DND-41 (cell line): ENCODE measurements around the gene ELOVL5.

ENCODE experiments used
- ATAC-seq: fragments of 200-7000 bp; cut with Tn5 transposase; 3 replicates; pipeline ENCODE4 v1.9.1; 2021; ENCODE audit warnings: low read depth; ENCODE audit not compliant: insufficient read depth
- DNase-seq: peaks from one replicate; pipeline ENCODE4 v3.0.0-alpha.2; 2020
- H2AFZ ChIP-seq: 2 replicates; pipeline ENCODE4 v1.6.0; 2012; ENCODE audit warnings: low read depth, low read length
- H3K27ac ChIP-seq: 2 replicates; pipeline ENCODE4 v1.5.1; 2012; ENCODE audit warnings: low read length, inconsistent platforms
- H3K27me3 ChIP-seq: fragments of 200-600 bp; sonication (generic); 2 replicates; pipeline ENCODE4 v1.6.0; 2012; ENCODE audit warnings: low read length, mild to moderate bottlenecking, inconsistent platforms; ENCODE audit not compliant: insufficient read depth, poor library complexity
- H3K36me3 ChIP-seq: 2 replicates; pipeline ENCODE4 v1.5.1; 2012; ENCODE audit warnings: low read length, inconsistent platforms; ENCODE audit not compliant: insufficient read depth
- H3K4me1 ChIP-seq: 2 replicates; pipeline ENCODE4 v1.5.1; 2012; ENCODE audit warnings: mild to moderate bottlenecking, low read length; ENCODE audit not compliant: insufficient read depth
- H3K4me2 ChIP-seq: 2 replicates; pipeline ENCODE4 v1.6.0; 2012; ENCODE audit warnings: mild to moderate bottlenecking, moderate library complexity, low read length, inconsistent platforms; ENCODE audit not compliant: insufficient read depth
- H3K4me3 ChIP-seq, 2 experiments: fragments of 200-600 bp in 1 of 2; shearing (Covaris generic) in 1 of 2; 2 replicates each; pipeline ENCODE4 v1.5.1; 2012 to 2016; ENCODE audit warnings: inconsistent platforms in 2 of 2, low read length in 2 of 2, mild to moderate bottlenecking in 2 of 2, low read depth in 1 of 2, moderate library complexity in 1 of 2
- H3K79me2 ChIP-seq: 2 replicates; pipeline ENCODE4 v1.6.0; 2012; ENCODE audit warnings: low read length, inconsistent platforms; ENCODE audit not compliant: insufficient read depth
- H3K9ac ChIP-seq: 2 replicates; pipeline ENCODE4 v1.6.0; 2012; ENCODE audit warnings: low read depth, mild to moderate bottlenecking, inconsistent platforms, low read length, moderate library complexity
- H3K9me3 ChIP-seq: 2 replicates; pipeline ENCODE4 v1.5.1; 2012; ENCODE audit warnings: low read length, moderate library complexity, mild to moderate bottlenecking, inconsistent platforms; ENCODE audit not compliant: insufficient read depth, severe bottlenecking
- H4K20me1 ChIP-seq: 2 replicates; pipeline ENCODE4 v1.6.0; 2012; ENCODE audit warnings: low read length; ENCODE audit not compliant: insufficient read depth
- EZH2 ChIP-seq: IDR thresholded peaks from 3 replicates; pipeline ENCODE4 v1.6.1; 2012; ENCODE audit warnings: borderline replicate concordance, low read depth, mild to moderate bottlenecking, moderate library complexity, low read length, inconsistent platforms; ENCODE audit not compliant: severe bottlenecking
- TF ChIP-seq, protein P1 (sequence below): IDR thresholded peaks from 2 replicates; pipeline ENCODE4 v1.5.1; 2012; ENCODE audit warnings: borderline replicate concordance, low read length, moderate library complexity, mild to moderate bottlenecking; ENCODE audit not compliant: poor library complexity, severe bottlenecking; ENCODE audit errors: extremely low read depth

ELOVL5 gene

GRCh38 chr6:53369051-53369450 is 20.3 kb upstream of the ELOVL5 start:
- no peaks in the 10 kb centered on the region for H4K20me1 ChIP-seq

GRCh38 chr6:53366128-53366641 is 17.4 kb upstream of the ELOVL5 start:
- H3K4me3 ChIP-seq, result no peak overlapping the region
- no peaks in the 10 kb centered on the region for H3K9me3 ChIP-seq
- no peaks in the 10 kb centered on the region for H3K27me3 ChIP-seq
- no peak overlapping the region for H3K4me2 ChIP-seq
- H3K27ac ChIP-seq, result no peak overlapping the region
- no peaks in the 10 kb centered on the region for H4K20me1 ChIP-seq
- no peak overlapping the region for H3K9ac ChIP-seq
- no peaks in the 10 kb centered on the region for H3K79me2 ChIP-seq
- H3K36me3 ChIP-seq, result no peaks in the 10 kb centered on the region
- no peak for DNase-seq
- ATAC-seq, result no peak
- peaks cover 29% of the 10 kb centered on the region for H3K4me1 ChIP-seq
- TF ChIP-seq, protein P1, sequence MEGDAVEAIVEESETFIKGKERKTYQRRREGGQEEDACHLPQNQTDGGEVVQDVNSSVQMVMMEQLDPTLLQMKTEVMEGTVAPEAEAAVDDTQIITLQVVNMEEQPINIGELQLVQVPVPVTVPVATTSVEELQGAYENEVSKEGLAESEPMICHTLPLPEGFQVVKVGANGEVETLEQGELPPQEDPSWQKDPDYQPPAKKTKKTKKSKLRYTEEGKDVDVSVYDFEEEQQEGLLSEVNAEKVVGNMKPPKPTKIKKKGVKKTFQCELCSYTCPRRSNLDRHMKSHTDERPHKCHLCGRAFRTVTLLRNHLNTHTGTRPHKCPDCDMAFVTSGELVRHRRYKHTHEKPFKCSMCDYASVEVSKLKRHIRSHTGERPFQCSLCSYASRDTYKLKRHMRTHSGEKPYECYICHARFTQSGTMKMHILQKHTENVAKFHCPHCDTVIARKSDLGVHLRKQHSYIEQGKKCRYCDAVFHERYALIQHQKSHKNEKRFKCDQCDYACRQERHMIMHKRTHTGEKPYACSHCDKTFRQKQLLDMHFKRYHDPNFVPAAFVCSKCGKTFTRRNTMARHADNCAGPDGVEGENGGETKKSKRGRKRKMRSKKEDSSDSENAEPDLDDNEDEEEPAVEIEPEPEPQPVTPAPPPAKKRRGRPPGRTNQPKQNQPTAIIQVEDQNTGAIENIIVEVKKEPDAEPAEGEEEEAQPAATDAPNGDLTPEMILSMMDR, result no peak
- no peak for TF ChIP-seq EZH2
- no peak overlapping the region for H2AFZ ChIP-seq

More at GRCh38 chr6:53369051-53369450, 20.3 kb upstream of the ELOVL5 start:
- Histone ChIP-seq H3K27ac (no peak overlapping the region), H3K4me2 (no peak overlapping the region), H3K4me1 (0 out of 2 replicates have a peak, but pooled peaks cover 4% of the 10 kb centered on the region), H3K36me3 (no peaks in the 10 kb centered on the region), H3K4me3 (no peak overlapping the region), H2AFZ (no peak overlapping the region), H3K27me3 (no peaks in the 10 kb centered on the region), H3K9ac (no peak overlapping the region), H3K9me3 (no peaks in the 10 kb centered on the region), H3K79me2 (no peaks in the 10 kb centered on the region)
- no peak for DNase-seq
- TF ChIP-seq EZH2, result no peak
- TF ChIP-seq, protein P1, result no peak
- no peak for ATAC-seq

GRCh38 chr6:53363341-53364079 is 14.8 kb upstream of the ELOVL5 start:
- H3K36me3 ChIP-seq, result no peaks in the 10 kb centered on the region
- H2AFZ ChIP-seq, result no peak overlapping the region
- H3K9me3 ChIP-seq, result no peaks in the 10 kb centered on the region
- H3K79me2 ChIP-seq, result peaks cover 8% of the 10 kb centered on the region
- no peaks in the 10 kb centered on the region for H3K27me3 ChIP-seq
- ATAC-seq (no peak), DNase-seq (no peak)
- no peak overlapping the region for H3K4me3 ChIP-seq
- no peak overlapping the region for H3K4me2 ChIP-seq
- H3K27ac ChIP-seq, result peak overlapping the region; percentile 99
- TF ChIP-seq, protein P1, result no peak
- no peak for TF ChIP-seq EZH2
- no peaks in the 10 kb centered on the region for H4K20me1 ChIP-seq
- no peak overlapping the region for H3K9ac ChIP-seq
- H3K4me1 ChIP-seq, result peaks cover 48% of the 10 kb centered on the region
